Measurements from ENCODE around the gene CNKSR3. TPM values are rescaled to one million over a fixed set of nuclear protein-coding genes. Genes with fewer than 3 reads are reported as not detected.

CNKSR3 gene
- total RNA-seq, 4 donors from 2014 or later = 7.6 to 29.6 (median 12.4) TPM

DNA sequence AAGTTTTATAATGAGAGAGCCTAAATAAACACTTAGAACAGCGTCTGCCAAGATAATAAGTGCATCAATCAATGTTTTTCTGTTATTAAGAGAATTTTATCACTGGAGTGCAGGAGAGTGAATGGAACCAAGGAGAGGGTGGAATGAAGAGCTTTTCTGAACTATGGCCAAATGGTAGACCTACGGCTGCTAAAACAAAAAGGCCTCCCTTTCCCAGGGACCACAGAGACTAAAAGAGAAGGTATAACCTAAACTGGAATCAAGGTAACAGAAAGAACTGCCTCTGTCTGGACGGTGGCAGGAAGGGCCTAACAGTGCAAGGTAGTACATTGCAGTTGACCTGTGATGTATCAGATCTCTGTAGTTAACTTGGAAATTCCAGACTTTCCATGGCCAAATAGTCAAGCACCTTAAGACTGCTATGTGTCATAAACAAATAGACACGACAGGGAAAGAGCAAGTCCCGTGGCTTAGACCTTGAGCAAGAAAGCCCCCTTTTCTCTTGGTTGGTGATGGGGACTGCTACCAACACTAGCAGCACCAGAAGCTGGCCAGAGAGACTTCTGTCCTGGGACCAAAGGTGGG lies 5.5 kb downstream of the CNKSR3 start:
- TF ChIP-seq CTCF (IDR thresholded peaks at IDR 0.05) (no peak), POLR2A (IDR thresholded peaks at IDR 0.05) (no peak)
- Histone ChIP-seq H3K27me3 (no peaks in the 10 kb centered on the region), H3K27ac (no peak overlapping the region), H3K9me3 (no peaks in the 10 kb centered on the region), H3K36me3 (no peaks in the 10 kb centered on the region), H3K4me3 (no peak overlapping the region), H3K4me1 (no peaks in the 10 kb centered on the region)
- DNase-seq = no peak
- intact Hi-C loops (cut with DNase I; ENCODE audit: low total_unique reads) = no loop called here

DNA sequence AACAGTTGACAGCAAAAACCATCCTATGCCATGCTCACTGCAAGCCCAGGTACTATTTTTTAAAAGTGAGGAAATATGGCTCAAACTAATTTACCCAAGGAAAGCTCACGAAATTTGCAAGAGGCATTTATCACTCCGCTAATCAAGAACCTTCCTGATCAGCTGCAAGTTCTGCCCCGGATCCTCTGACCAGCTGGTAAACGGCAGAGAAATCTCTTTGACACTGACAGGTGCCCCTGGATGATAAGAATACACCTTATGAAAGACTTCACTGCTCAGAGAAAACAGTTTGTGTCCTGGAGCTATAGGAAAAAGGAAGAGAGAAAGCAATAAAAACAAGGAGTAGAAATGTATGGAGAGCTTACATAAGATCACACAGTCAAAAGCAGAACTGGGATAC lies 6.4 kb downstream of the CNKSR3 start:
- DNase-seq = no peak
- Histone ChIP-seq H3K4me1 (no peaks in the 10 kb centered on the region), H3K27me3 (no peaks in the 10 kb centered on the region), H3K4me3 (no peak overlapping the region), H3K27ac (no peak overlapping the region), H3K9me3 (no peaks in the 10 kb centered on the region), H3K36me3 (no peaks in the 10 kb centered on the region)
- intact Hi-C loops (cut with DNase I; ENCODE audit: low total_unique reads) = no loop called here
- TF ChIP-seq CTCF (IDR thresholded peaks at IDR 0.05) (no peak), POLR2A (IDR thresholded peaks at IDR 0.05) (no peak)

DNA sequence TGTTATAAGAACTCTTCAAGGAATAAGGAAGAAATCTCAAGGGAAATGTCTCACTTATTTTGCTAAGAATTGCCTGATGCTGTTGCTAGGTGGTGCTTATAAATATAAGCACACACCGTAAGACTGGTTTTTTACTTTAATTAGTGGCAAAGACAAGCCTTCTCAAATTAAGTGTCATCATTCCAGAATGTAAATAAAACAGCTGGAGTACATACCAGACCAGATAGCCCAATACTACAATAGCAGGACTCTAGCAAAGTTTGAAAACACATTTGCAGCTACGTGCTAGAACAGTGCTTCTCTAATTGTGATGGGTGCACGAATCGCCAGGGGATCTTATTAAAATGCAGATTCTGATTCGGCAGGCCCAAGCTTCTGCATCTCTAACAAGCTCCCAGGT lies 6.8 kb downstream of the CNKSR3 start:
- H3K4me1 ChIP-seq = no peaks in the 10 kb centered on the region
- DNase-seq = no peak
- no peaks in the 10 kb centered on the region for H3K27me3 ChIP-seq
- H3K36me3 ChIP-seq = no peaks in the 10 kb centered on the region
- no peaks in the 10 kb centered on the region for H3K9me3 ChIP-seq
- intact Hi-C loops (cut with DNase I; ENCODE audit: low total_unique reads) = no loop called here
- H3K4me3 ChIP-seq = no peak overlapping the region
- H3K27ac ChIP-seq = no peak overlapping the region
- TF ChIP-seq CTCF (IDR thresholded peaks at IDR 0.05) (no peak), POLR2A (IDR thresholded peaks at IDR 0.05) (no peak)

GRCh38 chr6:154502553-154502952 lies 7.9 kb downstream of the CNKSR3 start:
- no peaks in the 10 kb centered on the region for H3K36me3 ChIP-seq
- H3K27ac ChIP-seq = no peak overlapping the region
- no peak overlapping the region for H3K4me3 ChIP-seq
- no peaks in the 10 kb centered on the region for H3K27me3 ChIP-seq
- no peaks in the 10 kb centered on the region for H3K4me1 ChIP-seq
- intact Hi-C loops (cut with DNase I; ENCODE audit: low total_unique reads) = no loop called here
- no peak for DNase-seq
- TF ChIP-seq CTCF (IDR thresholded peaks at IDR 0.05) (no peak), POLR2A (IDR thresholded peaks at IDR 0.05) (no peak)
- no peaks in the 10 kb centered on the region for H3K9me3 ChIP-seq

GRCh38 chr6:154501578-154501868 lies 9.0 kb downstream of the CNKSR3 start:
- DNase-seq = no peak
- Histone ChIP-seq H3K36me3 (no peaks in the 10 kb centered on the region), H3K27me3 (no peaks in the 10 kb centered on the region), H3K27ac (no peak overlapping the region), H3K9me3 (no peaks in the 10 kb centered on the region), H3K4me3 (no peak overlapping the region), H3K4me1 (no peaks in the 10 kb centered on the region)
- intact Hi-C loops (cut with DNase I; ENCODE audit: low total_unique reads) = no loop called here
- TF ChIP-seq POLR2A (IDR thresholded peaks at IDR 0.05) = no peak
- TF ChIP-seq CTCF (IDR thresholded peaks at IDR 0.05) = no peak

Measured in uterus (tissue), 4 donors.